Left lobe of liver (tissue), 2 donors: ENCODE results near the gene CHMP3. TPM values are rescaled to one million over a fixed set of nuclear protein-coding genes. Genes with fewer than 3 reads are reported as not detected.
"Not testable (repeated sequence)": the region's sequence is repeated elsewhere in the genome, so short reads cannot be mapped to it uniquely, and the experiment has no call there.

ENCODE experiments used
- ATAC-seq: fragments of 200-7000 bp; cut with Tn5 transposase; one replicate; pipeline ENCODE4 v1.9.1; 2020; ENCODE audit warnings: mild to moderate bottlenecking, moderate library complexity
- DNase-seq: peaks from one replicate; pipeline ENCODE4 v3.0.0-alpha.2; 2020; ENCODE audit warnings: low spot score
- total RNA-seq: library from RNA; stranded (reverse); gene quantifications from one replicate; pipeline ENCODE4 v1.2.1, GENCODE V29; 2021
- donor health status: DM: no; HTN: no; CAD: no; lungs with moderate emphysema.
- donor health status: DM: no; HTN: yes; CAD: no.

The CHMP3 gene
- total RNA-seq, 1 donor from 2014 or later = 22.0 TPM

DNA sequence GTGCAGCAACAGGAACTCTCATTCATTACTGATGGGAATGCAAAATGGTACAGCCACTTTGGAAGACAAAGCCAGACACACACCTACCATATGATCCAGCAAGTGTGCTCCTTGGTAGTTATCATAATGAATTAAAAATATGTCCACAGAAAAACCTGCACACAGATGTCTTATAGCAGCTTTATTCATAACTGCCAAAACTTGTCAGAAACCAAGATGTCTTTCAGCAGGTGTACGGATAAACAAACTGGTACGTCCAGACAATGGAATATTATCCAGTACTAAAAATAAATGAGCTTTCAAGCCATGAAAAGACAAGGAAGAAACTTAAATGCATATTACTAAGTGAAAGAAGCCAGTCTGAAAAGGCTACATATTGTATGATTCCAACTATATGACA is 50.4 kb downstream of the CHMP3 start:
- no peak for ATAC-seq
- no peak for DNase-seq

GRCh38 chr2:86512034-86512433 is 51.2 kb downstream of the CHMP3 start:
- no peak for DNase-seq
- no peak for ATAC-seq

GRCh38 chr2:86510436-86510933 is 52.8 kb downstream of the CHMP3 start:
- DNase-seq (no peak), ATAC-seq (no peak)

- DNase-seq (no peak), ATAC-seq (no peak)
These were observed 55.6 kb downstream of the CHMP3 start for GRCh38 chr2:86507600-86507999.

- DNase-seq (no peak), ATAC-seq (no peak)
These were observed 62.7 kb downstream of the CHMP3 start for GRCh38 chr2:86500325-86501083.

- DNase-seq (no peak), ATAC-seq (no peak)
These were observed 63.9 kb downstream of the CHMP3 start for GRCh38 chr2:86499326-86499725.

DNA sequence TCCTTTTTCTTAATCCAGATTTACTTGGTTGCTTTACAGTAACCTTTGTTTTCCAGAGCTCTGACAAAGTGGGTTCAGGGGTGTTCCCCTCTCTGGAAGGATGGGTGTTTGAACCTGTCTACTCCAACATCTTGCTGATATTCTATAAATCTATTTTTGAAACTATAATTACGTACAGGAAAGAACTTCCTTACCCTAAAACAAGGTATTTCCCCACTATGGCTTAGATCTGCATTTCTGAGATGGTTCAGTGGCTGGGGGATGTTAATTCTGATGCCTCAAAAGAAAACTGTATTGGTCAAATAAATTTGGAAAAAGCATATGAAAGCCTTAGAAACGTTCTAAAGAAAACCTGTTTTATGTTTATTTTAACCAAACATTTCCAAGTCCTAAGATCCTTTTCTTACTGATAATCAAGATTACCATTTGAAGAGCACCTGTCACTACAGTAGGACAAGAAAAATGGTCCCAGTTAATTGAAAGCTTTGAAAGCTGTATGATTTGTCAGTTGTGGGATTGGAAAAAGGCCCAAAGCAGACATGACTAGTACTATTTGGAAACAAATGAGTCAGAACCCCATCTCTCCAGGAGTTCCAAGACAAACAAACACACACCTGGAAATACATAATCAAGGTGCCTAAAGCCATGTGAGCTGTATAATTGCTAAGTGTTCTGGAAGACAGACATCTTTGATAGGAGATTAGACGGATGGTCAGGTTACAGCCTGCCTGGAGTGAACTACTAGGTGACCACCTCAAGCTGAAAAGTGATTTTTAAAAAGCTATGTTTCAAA is 64.6 kb downstream of the CHMP3 start:
- DNase-seq (no peak), ATAC-seq (no peak)

DNA sequence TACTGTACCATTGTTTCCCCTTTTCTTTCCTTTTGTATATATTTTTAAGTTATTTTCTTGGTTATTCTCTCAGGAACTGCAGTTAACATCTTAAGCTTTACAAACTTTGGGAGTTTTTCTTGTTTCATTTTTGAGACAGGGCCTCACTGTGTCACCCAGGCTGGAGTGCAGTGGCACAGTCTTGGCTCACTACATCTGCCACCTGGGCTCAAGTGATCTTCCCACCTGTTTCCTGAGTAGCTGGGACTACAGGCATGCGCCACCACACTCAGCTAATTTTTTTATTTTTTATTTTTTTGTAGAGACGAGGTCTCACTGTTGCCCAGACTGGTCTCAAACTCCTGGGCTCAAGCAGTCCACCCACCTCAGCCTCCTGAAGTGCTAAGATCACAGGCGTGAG is 66.9 kb downstream of the CHMP3 start:
- not testable (repeated sequence) for ATAC-seq, DNase-seq

GRCh38 chr2:86492048-86492453 is 71.2 kb downstream of the CHMP3 start:
- ATAC-seq (peak; percentile 93), DNase-seq (no peak)

- ATAC-seq (no peak), DNase-seq (no peak)
These were observed 72.2 kb downstream of the CHMP3 start for GRCh38 chr2:86491088-86491487.

DNA sequence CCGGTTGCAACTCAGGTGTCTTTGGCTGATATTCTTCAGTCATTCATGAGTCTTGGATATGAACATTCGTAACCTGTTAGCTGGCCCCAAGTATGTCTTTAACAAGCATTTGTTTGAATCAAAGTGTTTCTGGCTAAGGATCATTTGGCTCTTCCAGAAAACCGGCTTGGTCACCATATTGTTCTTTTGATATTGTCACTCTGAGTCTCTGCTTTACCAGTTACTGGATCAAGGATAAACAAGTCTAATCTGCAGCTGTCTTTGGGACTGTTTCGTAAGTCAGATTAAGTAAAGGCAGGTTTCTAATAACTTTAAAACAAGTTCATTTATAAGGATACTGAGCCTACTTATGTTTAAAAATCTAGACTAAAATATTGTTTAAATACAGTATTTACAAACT is 73.0 kb downstream of the CHMP3 start:
- DNase-seq = no peak
- no peak for ATAC-seq

- ATAC-seq (no peak), DNase-seq (no peak)
These were observed 73.7 kb downstream of the CHMP3 start for GRCh38 chr2:86489542-86489941.

- ATAC-seq = no peak
- no peak for DNase-seq
These were observed 74.5 kb downstream of the CHMP3 start for GRCh38 chr2:86488561-86489250.

GRCh38 chr2:86487062-86487461 is 76.2 kb downstream of the CHMP3 start:
- DNase-seq (no peak), ATAC-seq (no peak)

GRCh38 chr2:86485802-86486201 is 77.4 kb downstream of the CHMP3 start:
- ATAC-seq (no peak), DNase-seq (no peak)

GRCh38 chr2:86485103-86485502 is 78.1 kb downstream of the CHMP3 start:
- DNase-seq (no peak), ATAC-seq (no peak)

DNA sequence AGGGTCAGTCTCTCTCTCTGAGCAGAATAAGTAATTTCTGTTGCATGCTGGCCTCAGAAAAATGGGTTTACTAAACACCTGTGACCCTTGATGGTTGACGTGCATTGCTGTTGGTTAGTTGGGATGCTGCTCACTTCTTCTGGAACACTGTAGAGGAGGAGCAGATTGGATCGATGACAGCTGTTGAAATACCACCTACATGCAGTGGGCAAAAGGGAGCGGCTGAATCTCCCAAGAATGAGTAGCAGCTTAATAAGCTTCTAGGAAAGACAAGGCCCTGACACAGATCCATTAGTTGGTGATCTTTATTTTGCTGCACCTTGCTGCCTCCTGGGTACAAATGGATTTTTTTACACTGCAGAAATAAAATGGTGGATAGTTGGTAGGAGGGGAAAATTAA is 78.9 kb downstream of the CHMP3 start:
- DNase-seq (no peak), ATAC-seq (no peak)

DNA sequence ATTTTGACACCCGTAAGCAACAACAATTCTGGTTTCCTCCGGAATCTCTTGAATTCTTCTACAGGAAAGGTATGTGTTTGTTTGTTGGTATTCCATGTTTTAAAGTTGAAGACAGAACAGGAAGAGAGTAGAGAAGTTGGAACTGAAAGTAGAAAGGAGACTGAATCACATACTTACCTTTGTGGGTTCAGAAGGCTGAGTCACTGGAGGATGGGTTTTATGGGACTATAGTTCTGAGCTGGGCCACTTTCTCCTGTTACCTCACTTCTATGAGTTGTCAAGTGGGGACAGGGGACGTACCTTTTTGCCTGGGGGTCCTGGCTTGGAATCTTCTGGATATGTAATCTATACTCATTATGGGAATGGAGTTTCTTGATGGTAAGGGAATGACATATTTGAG is 81.2 kb downstream of the CHMP3 start:
- ATAC-seq (no peak), DNase-seq (no peak)

GRCh38 chr2:86480105-86480504 is 83.1 kb downstream of the CHMP3 start:
- DNase-seq (no peak), ATAC-seq (no peak)

DNA sequence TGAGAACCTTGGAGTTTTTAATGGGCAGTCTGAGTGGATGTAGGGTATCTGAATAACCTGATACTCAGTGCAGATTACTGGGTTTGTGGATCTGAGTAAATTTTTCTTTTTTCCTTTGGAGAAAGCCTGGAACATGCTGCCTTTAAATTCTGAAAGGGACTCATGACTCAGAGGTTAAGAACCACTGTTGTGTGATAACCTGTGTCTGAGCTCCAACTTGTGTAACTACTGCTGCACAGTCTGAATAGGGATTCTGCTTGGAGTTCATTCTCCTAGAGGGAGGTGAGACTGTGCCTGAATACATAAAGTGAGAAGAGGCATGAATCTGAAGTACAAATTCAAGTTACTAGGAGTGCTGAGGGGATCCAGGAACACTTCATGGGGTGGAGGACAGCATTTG is 85.9 kb downstream of the CHMP3 start:
- peak; percentile 67 for ATAC-seq
- no peak for DNase-seq

DNA sequence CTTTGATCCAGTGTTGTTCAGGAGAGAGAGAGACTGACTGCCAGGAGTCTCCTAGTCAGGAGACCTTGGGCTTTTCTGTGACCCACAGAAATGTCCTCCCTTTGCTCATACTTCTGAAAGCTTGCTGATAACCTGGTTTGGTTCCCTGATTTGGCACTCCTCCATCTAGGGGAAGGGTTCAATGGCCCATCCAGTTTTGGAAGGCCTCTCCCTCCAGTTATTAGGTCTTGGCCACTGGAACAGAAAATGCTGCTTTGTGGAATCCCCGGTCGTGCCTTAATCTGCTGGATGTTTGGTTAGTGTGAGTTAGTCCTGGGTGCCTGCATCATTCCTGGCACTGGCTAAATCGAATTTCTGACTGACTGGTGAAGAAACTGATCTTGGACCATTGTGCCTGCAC is 86.3 kb downstream of the CHMP3 start:
- DNase-seq (peak; percentile 68), ATAC-seq (peak; percentile 88)

DNA sequence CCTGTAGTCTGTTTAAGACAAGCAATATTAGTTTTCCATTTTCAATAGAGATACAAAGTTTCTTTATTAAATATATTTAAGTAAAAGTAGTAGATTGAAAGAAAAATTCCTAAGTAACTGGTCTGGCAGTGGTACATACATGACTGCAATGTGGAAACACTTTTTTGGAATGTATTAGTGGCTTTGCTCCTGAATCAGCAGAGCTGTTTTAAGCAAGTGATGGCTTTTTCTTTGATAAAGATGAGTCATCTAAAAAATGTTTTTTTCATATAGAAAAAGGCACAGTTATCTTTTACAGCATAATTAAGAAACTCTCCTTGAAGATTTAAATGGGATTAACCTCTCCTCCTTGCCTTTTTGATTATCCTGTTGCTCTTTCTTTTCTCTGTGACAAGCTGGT is 87.2 kb downstream of the CHMP3 start:
- DNase-seq = no peak
- ATAC-seq = no peak
